Immature natural killer cell (primary cell): ENCODE measurements around the gene OBSCN. TPM values are rescaled to one million over a fixed set of nuclear protein-coding genes. Genes with fewer than 3 reads are reported as not detected.

ENCODE experiments used
- DNase-seq, 3 donors: peaks; one replicate each; pipeline ENCODE4 v3.0.0; 2022; ENCODE audit warnings: mixed read lengths in 1 of 3
- H3K27ac Mint-ChIP-seq, 6 donors: one replicate each; pipeline ENCODE4 v1.8.0; 2020; ENCODE audit warnings: mixed read lengths in 6 of 6, mild to moderate bottlenecking in 5 of 6, inconsistent platforms in 4 of 6, moderate library complexity in 3 of 6
- H3K27me3 Mint-ChIP-seq, 3 donors: one replicate each; pipeline ENCODE4 v1.8.0; 2020 to 2021; ENCODE audit warnings: low read depth in 3 of 3, mild to moderate bottlenecking in 3 of 3, mixed read lengths in 3 of 3, moderate library complexity in 3 of 3, inconsistent platforms in 1 of 3
- H3K36me3 Mint-ChIP-seq, 3 donors: one replicate each; pipeline ENCODE4 v1.8.0; 2020; ENCODE audit warnings: mixed read lengths in 3 of 3, inconsistent platforms in 2 of 3, mild to moderate bottlenecking in 2 of 3
- H3K4me1 Mint-ChIP-seq, 2 donors: one replicate each; pipeline ENCODE4 v1.8.0; 2020; ENCODE audit warnings: inconsistent platforms in 2 of 2, mild to moderate bottlenecking in 2 of 2, mixed read lengths in 2 of 2, moderate library complexity in 1 of 2
- H3K4me3 Mint-ChIP-seq, 5 donors: one replicate each; pipeline ENCODE4 v1.8.0; 2020; ENCODE audit warnings: mild to moderate bottlenecking in 5 of 5, mixed read lengths in 5 of 5, inconsistent platforms in 3 of 5, moderate library complexity in 3 of 5
- H3K9me3 Mint-ChIP-seq, 6 donors: one replicate each; pipeline ENCODE4 v1.8.0; 2020; ENCODE audit warnings: mild to moderate bottlenecking in 6 of 6, mixed read lengths in 6 of 6, inconsistent platforms in 4 of 6, moderate library complexity in 3 of 6
- polyA plus RNA-seq, 3 donors: library from polyadenylated mRNA; unstranded; fragments of 300-500 nt; fragmentation: Illumina TruSeq; gene quantifications; one replicate each; pipeline ENCODE4 v1.2.3, GENCODE V29; 2021

The OBSCN gene
- polyA plus RNA-seq, 3 donors from 2014 or later = 0.19 to 1.9 TPM; not detected in 1

- Mint-ChIP-seq H3K27ac (no peak overlapping the region), H3K27me3 (peaks cover 1 to 3% (median 2%) of the 10 kb centered on the region in 3 donors), H3K9me3 (no peaks in the 10 kb centered on the region), H3K4me1 (peaks cover 8 to 13% of the 10 kb centered on the region in 2 donors), H3K36me3 (no peaks in the 10 kb centered on the region), H3K4me3 (no peak overlapping the region)
- no peak for DNase-seq
Observed at GRCh38 chr1:228420968-228421826, 213.4 kb downstream of the OBSCN start.

- no peaks in the 10 kb centered on the region for H3K36me3 Mint-ChIP-seq
- H3K9me3 Mint-ChIP-seq = no peaks in the 10 kb centered on the region
- H3K4me3 Mint-ChIP-seq = no peak overlapping the region
- peaks cover 2 to 4% (median 3%) of the 10 kb centered on the region in 3 donors for H3K27me3 Mint-ChIP-seq
- H3K4me1 Mint-ChIP-seq = no peaks in the 10 kb centered on the region
- no peak for DNase-seq
- H3K27ac Mint-ChIP-seq = no peak overlapping the region
Observed at GRCh38 chr1:228423404-228424053, 215.7 kb downstream of the OBSCN start.

GRCh38 chr1:228424685-228425660, 217.1 kb downstream of the OBSCN start:
- peaks cover 2 to 4% (median 2%) of the 10 kb centered on the region in 3 donors for H3K27me3 Mint-ChIP-seq
- H3K4me3 Mint-ChIP-seq = no peak overlapping the region
- no peaks in the 10 kb centered on the region for H3K9me3 Mint-ChIP-seq
- no peak overlapping the region for H3K27ac Mint-ChIP-seq
- H3K4me1 Mint-ChIP-seq = no peaks in the 10 kb centered on the region
- no peaks in the 10 kb centered on the region for H3K36me3 Mint-ChIP-seq
- DNase-seq = no peak

- no peaks in the 10 kb centered on the region for H3K36me3 Mint-ChIP-seq
- H3K4me3 Mint-ChIP-seq = no peak overlapping the region
- no peak for DNase-seq
- no peaks in the 10 kb centered on the region for H3K4me1 Mint-ChIP-seq
- peaks cover 0 to 3% (median 2%) of the 10 kb centered on the region in 3 donors for H3K27me3 Mint-ChIP-seq
- H3K9me3 Mint-ChIP-seq = no peaks in the 10 kb centered on the region
- no peak overlapping the region for H3K27ac Mint-ChIP-seq
Observed at GRCh38 chr1:228426518-228427175, 218.8 kb downstream of the OBSCN start.

GRCh38 chr1:228428412-228428811, 220.6 kb downstream of the OBSCN start:
- H3K27me3 Mint-ChIP-seq = peaks cover 0 to 5% (median 3%) of the 10 kb centered on the region in 3 donors
- no peak for DNase-seq
- no peak overlapping the region for H3K27ac Mint-ChIP-seq
- H3K4me1 Mint-ChIP-seq = no peaks in the 10 kb centered on the region
- no peak overlapping the region for H3K4me3 Mint-ChIP-seq
- H3K36me3 Mint-ChIP-seq = no peaks in the 10 kb centered on the region
- no peaks in the 10 kb centered on the region for H3K9me3 Mint-ChIP-seq

Other genes starting within 250 kb of the OBSCN start
- not detected for gene WNT3A, start 201.0 kb upstream of the OBSCN start, polyA plus RNA-seq
- 100 to 1,000 TPM; 533 to 916 (median 674) TPM for gene ARF1, start 125.3 kb upstream of the OBSCN start, polyA plus RNA-seq
- 10 to 100 TPM in 2 of 3 donors, 1 to 10 TPM in 1; 1.8 to 21.7 (median 16.6) TPM for gene C1orf35, start 104.7 kb upstream of the OBSCN start, polyA plus RNA-seq
- gene MRPL55, start 98.7 kb upstream of the OBSCN start, polyA plus RNA-seq = 100 to 1,000 TPM; 125 to 230 (median 129) TPM
- 100 to 1,000 TPM; 516 to 803 (median 763) TPM for gene GUK1, start 67.8 kb upstream of the OBSCN start, polyA plus RNA-seq
- not detected for gene GJC2, start 58.1 kb upstream of the OBSCN start, polyA plus RNA-seq
- gene IBA57, start 42.2 kb upstream of the OBSCN start, polyA plus RNA-seq = 1 to 10 TPM; 2.0 to 4.4 (median 2.0) TPM
- 10 to 100 TPM in 2 of 3 donors, 1 to 10 TPM in 1; 8.8 to 27.3 (median 10.7) TPM for gene TRIM11, start 198.8 kb downstream of the OBSCN start, polyA plus RNA-seq
- 1 to 10 TPM in 1 of 3 donors, under 1 TPM in 1, not detected in 1; 0.53 to 1.7 TPM for gene TRIM17, start 208.8 kb downstream of the OBSCN start, polyA plus RNA-seq